BJ (cell line): Measurements from ENCODE around the gene BLOC1S6. TPM values are rescaled to one million over a fixed set of nuclear protein-coding genes. Genes with fewer than 3 reads are reported as not detected.
A peak's percentile ranks its signal among the peaks of the same experiment; 100 is the strongest.

Source experiments
- CTCF ChIA-PET: fragments of 350-600 bp; formaldehyde crosslinking; extraction: SDS; loops from one replicate; lab custom pipeline; 2021; ENCODE audit warnings: antibody characterized with exemption, inconsistent platforms; lab: Yijun Ruan, JAX
- POLR2A ChIA-PET: fragments of 300-600 bp; sonication (Branson Sonifier 250); formaldehyde crosslinking; extraction: SDS; loops from one replicate; lab custom pipeline; 2021; ENCODE audit warnings: antibody characterized with exemption; lab: Charles Lee
- DNase-seq: peaks from one replicate; pipeline ENCODE4 v3.0.0-alpha.2; 2011; ENCODE audit warnings: low read depth
- H3K27me3 ChIP-seq: 2 replicates; pipeline ENCODE4 v1.6.0; 2011; ENCODE audit warnings: low read length; ENCODE audit not compliant: control insufficient read depth, insufficient read depth
- H3K36me3 ChIP-seq: 2 replicates; pipeline ENCODE4 v1.5.1; 2011; ENCODE audit warnings: low read length; ENCODE audit not compliant: control insufficient read depth, insufficient read depth
- H3K4me3 ChIP-seq: 2 replicates; pipeline ENCODE4 v1.5.1; 2011; ENCODE audit warnings: low read depth, mild to moderate bottlenecking, control low read depth, low read length
- polyA plus RNA-seq: library from polyadenylated mRNA; depleted of rRNA; stranded (reverse); fragments of >200 nt; gene quantifications from 2 replicates; pipeline ENCODE4 v1.2.3, GENCODE V29; 2011
- TF ChIP-seq, protein P1 (sequence below): IDR thresholded peaks from 2 replicates; pipeline ENCODE4 v1.5.1; 2011; ENCODE audit warnings: low read depth, mild to moderate bottlenecking, control low read depth, inconsistent platforms, low read length, moderate library complexity; ENCODE audit not compliant: insufficient read depth

The BLOC1S6 gene
- polyA plus RNA-seq, 1 experiment, result 12.4 TPM

DNA sequence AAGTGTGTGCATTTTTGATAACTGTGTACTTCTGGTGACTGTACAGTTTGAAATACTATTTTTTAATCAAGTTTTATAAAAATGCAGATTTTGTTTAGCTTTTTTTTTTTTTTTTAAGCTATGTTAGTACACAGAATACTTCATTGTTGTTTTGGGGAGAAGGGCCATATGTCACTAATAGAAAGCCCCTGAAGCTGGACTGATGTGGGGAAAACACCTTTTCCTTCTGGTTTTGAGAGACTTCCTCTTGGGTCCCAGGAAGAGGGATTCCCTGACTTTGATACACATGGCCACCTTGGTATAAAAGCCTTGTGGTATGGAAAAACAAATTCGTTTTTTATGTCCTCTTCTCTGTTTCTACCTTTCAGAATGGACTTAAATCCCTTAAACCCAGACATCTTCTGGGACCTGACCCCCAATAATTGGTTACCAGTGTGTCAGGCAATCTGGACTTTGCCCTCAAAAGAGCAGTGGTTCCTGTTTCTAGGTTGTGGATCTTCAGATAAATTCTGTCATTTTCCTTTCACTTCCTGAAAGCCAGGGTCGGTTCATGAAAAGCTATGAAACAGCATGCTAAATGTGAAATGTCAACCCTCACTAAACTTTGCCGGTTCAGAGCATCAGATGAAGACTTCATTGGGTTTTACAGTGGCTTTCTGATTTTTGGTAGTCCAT, 31.1 kb upstream of the BLOC1S6 start:
- Histone ChIP-seq H3K4me3 (no peak overlapping the region), H3K36me3 (no peaks in the 10 kb centered on the region), H3K27me3 (peaks cover 2% of the 10 kb centered on the region)
- DNase-seq, result no peak
- POLR2A ChIA-PET, result interaction anchor here (0.7 kb wide), 1 partner anchor 880 kb away, joined by 4 read pairs; no protein-coding TSS in a partner anchor
- CTCF ChIA-PET, result interaction anchor here (1.2 to 1.7 kb wide), 2 partner anchors 16 to 38 kb away, joined by 3 to 5 read pairs; no protein-coding TSS in a partner anchor
- TF ChIP-seq, protein P1, sequence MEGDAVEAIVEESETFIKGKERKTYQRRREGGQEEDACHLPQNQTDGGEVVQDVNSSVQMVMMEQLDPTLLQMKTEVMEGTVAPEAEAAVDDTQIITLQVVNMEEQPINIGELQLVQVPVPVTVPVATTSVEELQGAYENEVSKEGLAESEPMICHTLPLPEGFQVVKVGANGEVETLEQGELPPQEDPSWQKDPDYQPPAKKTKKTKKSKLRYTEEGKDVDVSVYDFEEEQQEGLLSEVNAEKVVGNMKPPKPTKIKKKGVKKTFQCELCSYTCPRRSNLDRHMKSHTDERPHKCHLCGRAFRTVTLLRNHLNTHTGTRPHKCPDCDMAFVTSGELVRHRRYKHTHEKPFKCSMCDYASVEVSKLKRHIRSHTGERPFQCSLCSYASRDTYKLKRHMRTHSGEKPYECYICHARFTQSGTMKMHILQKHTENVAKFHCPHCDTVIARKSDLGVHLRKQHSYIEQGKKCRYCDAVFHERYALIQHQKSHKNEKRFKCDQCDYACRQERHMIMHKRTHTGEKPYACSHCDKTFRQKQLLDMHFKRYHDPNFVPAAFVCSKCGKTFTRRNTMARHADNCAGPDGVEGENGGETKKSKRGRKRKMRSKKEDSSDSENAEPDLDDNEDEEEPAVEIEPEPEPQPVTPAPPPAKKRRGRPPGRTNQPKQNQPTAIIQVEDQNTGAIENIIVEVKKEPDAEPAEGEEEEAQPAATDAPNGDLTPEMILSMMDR, result no peak

DNA sequence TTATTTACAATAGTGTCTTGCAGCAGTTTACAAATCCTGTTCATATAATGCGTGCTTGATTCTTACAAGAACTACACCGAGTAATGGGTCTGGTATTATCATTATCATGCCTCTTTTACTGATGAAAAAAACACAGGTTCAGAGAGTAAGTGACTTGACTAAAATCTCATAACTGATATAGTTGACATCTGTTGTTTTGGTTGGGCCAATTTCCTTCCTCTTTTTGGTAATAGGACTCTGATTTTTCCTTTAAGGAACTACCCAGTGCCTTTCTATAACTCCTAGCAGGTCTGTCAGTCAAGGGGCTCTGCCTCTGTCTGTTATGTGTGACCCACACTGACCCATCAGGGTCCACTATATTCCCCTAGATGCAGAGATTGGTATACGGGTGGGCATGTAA, 14.6 kb upstream of the BLOC1S6 start:
- POLR2A ChIA-PET, result no interaction called here
- Histone ChIP-seq H3K27me3 (peaks cover 5% of the 10 kb centered on the region), H3K36me3 (no peaks in the 10 kb centered on the region), H3K4me3 (no peak overlapping the region)
- CTCF ChIA-PET, result interaction anchor here (1.4 to 2.0 kb wide), 2 partner anchors 16 to 114 kb away, joined by 3 to 5 read pairs; no protein-coding TSS in a partner anchor
- no peak for DNase-seq
- TF ChIP-seq, protein P1, result no peak

DNA sequence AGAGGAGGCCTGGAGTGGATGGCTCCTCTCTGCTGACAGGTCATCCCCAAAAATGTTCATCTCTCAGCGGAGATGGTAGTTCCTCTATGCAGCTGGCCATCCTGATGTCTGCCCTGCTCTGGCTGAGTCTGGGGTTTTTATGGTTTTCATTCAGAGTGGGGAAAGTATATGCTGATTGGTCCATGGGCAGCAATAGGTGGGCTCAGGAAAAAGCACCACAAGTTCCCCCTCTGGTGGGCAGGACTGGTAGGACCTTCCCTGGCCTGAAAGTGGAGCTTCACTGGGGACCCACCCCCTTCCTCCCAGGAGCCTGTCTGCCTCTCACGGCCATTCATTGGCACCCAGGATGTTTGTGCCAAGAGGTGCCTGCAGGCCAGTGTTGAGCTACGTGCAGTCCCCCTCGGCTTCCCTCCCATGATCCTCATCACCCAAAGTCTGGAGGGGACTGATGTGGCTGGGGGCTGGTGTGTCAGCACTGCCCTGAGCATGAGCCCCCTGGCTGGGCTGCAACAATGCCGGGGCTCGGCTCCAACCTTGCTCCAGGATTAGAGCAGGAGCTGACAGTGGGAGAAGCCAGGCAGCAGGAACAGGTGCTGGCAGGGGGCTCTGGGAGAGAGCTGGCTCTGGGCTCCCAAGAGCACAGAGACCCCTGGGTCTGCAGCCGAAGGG, 13.1 kb upstream of the BLOC1S6 start:
- Histone ChIP-seq H3K36me3 (no peaks in the 10 kb centered on the region), H3K27me3 (peaks cover 5% of the 10 kb centered on the region), H3K4me3 (no peak overlapping the region)
- CTCF ChIA-PET, result interaction anchor here (0.6 to 1.9 kb wide), 13 partner anchors 12 to 574 kb away, joined by 3 to 9 read pairs (median 3); partner anchors contain the start of gene BLOC1S6
- POLR2A ChIA-PET, result no interaction called here
- TF ChIP-seq, protein P1, result peak; percentile 46
- DNase-seq, result no peak

DNA sequence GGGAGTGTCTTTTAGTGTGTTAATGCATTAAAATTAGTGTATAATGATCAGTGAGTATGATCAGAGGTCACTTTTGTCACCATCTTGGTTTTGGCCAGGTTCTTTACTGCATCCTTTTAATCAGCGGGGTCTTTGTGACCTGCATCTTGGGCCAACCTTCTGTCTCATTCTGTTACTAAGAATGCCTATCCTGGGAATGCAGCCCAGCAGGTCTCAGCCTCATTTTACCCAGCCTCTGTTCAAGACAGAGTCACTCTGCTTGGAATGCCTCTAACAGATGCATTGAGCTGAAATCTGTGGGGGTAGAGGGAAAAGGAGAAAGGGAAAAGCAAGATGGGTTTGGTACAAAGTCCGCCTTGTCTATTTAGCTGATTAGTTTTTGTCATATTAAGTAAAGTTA, 5.3 kb upstream of the BLOC1S6 start:
- H3K4me3 ChIP-seq, result no peak overlapping the region
- POLR2A ChIA-PET, result no interaction called here
- TF ChIP-seq, protein P1, result no peak

More for the DNA sequence above, 5.3 kb upstream of the BLOC1S6 start:
- CTCF ChIA-PET, result no interaction called here
- no peaks in the 10 kb centered on the region for H3K36me3 ChIP-seq
- H3K27me3 ChIP-seq, result no peaks in the 10 kb centered on the region
- DNase-seq, result no peak
